ENCODE measurements around the gene RRN3.
"Not testable (repeated sequence)": the region's sequence is repeated elsewhere in the genome, so short reads cannot be mapped to it uniquely, and the experiment has no call there.

RRN3 gene

GRCh38 chr16:15099366-15099909 is 5.4 kb upstream of the RRN3 start:
- DNase-seq (ENCODE audit: low read depth), result not testable (repeated sequence)

GRCh38 chr16:15096583-15096972 is 2.5 kb upstream of the RRN3 start:
- not testable (repeated sequence) for DNase-seq (ENCODE audit: low read depth)

DNA sequence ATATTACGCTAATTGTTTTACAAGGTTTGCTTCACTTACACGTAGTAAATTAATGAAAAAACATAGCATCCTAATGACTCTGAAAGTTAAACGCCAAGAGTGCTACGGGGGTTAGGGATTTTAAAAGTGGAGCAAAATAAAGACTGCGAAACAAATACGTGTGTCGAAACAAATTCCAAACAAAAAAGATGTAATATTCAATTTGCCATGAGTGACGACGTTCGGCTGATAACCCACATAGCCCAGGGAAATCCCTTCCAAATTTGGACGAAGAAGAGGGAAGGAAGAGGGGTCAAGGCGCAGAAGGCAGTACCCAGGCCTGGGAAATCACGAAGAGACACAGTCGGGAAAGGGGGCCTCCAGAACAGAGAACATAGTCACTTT is 509 bp downstream of the RRN3 start:
- not testable (repeated sequence) for DNase-seq (ENCODE audit: low read depth)

DNA sequence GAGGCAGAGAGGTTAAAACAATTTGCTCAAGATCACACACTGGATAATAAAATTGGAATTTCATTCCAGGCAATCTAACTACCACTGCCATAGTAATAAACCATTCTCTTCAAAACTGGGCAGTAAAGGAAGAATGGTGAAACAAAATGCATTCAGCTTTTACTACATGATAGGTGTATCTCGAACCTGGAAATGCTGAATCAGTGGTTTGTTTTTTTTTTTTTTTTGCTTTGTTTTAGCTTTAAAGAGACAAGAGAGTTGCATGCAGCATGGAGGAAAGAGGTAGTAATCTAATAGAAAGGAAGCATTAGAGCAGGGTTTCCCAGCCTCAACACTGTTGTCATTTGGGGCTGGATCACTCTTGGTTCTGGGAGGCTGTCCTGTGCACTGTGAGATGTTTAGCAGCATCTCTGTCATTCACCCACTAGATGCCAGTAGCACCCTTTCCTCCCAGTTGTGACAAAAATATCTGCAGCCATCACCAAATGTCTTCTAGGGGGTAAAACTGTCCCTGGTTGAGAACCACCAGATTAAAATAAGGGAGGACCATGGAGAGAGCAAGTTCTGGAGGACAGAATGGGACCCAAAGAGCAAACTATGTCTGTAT is 3.3 kb downstream of the RRN3 start:
- not testable (repeated sequence) for DNase-seq (ENCODE audit: low read depth)

GRCh38 chr16:15082788-15083187 is 11.3 kb downstream of the RRN3 start:
- not testable (repeated sequence) for DNase-seq (ENCODE audit: low read depth)

DNA sequence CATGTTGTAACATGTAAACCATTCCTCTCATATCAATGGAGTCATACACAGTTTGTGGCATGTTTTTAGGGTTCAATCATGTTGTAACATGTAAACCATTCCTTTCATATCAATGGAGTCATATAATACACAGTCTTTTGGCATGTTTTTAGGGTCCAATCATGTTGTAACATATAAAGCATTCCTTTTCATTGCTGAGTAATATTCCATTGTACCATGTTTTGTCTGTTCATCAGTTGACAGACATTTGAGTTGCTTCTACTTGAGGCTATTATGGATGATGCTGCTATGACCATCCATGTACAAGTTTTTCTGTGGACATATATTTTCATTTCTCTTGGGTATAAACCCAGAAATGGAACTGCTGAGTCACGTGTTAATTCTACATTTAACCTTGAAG is 13.2 kb downstream of the RRN3 start:
- not testable (repeated sequence) for DNase-seq (ENCODE audit: low read depth)

DNA sequence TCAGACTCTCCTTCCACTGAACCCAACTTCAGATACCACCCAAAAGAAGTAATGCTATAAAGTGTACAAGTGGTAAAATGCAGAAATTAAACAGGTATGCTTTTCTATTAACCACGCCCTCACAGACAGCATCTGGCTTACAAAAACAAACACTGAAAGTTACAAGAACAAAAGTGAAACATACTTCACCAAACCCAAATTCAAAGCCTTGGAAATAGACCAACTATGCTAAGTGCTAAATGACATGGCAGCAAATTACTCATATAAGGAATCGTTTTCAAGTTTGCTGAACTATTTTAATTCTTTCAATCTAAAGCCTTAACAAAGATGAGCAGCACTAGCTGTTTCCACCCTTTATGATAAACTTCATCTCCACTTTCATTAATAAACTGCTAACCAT is 17.9 kb downstream of the RRN3 start:
- not testable (repeated sequence) for DNase-seq (ENCODE audit: low read depth)

DNA sequence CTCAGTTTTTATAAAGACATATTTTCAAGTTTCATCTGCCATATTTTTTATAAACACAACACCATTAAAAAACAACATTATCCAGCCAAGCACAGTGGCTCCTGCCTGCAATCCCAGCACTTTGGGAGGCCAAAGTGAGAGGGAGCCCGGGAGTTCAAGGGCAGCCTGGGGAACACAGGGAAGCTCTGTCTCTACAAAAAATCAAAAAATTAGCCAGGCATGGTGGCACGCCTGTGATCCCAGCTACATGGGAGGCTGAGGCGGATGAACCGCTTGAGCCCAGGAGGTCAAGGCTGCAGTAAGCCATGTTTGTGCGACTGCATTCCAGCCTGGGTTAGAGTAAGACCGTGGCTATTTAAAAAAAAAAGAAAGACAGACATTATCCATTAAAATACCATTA is 21.0 kb downstream of the RRN3 start:
- DNase-seq (ENCODE audit: low read depth), result no peak

- not testable (repeated sequence) for DNase-seq (ENCODE audit: low read depth)
These were observed 21.9 kb downstream of the RRN3 start for GRCh38 chr16:15071916-15072769.

- not testable (repeated sequence) for DNase-seq (ENCODE audit: low read depth)
These were observed 23.1 kb downstream of the RRN3 start for GRCh38 chr16:15071013-15071412.

GRCh38 chr16:15066690-15067089 is 27.4 kb downstream of the RRN3 start:
- DNase-seq (ENCODE audit: low read depth), result not testable (repeated sequence)

DNA sequence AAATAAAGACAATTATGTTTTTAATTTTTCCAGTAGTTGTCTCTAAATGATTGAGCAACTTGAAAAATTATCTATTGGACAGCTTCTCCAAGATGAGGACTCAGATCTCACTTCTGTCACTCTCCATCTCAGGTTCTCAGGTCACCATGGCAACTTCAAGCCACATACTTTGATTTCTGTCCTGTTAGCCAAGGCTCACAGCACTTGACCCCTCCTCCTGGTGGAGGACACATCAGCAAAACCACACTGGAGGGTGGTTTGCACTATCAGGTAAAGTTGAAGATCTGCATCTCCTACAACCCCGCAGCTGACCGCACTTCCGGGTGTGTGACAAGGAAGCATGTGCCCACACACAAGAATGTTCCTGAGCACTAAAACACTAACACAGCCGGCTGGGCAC is 28.1 kb downstream of the RRN3 start:
- not testable (repeated sequence) for DNase-seq (ENCODE audit: low read depth)

DNA sequence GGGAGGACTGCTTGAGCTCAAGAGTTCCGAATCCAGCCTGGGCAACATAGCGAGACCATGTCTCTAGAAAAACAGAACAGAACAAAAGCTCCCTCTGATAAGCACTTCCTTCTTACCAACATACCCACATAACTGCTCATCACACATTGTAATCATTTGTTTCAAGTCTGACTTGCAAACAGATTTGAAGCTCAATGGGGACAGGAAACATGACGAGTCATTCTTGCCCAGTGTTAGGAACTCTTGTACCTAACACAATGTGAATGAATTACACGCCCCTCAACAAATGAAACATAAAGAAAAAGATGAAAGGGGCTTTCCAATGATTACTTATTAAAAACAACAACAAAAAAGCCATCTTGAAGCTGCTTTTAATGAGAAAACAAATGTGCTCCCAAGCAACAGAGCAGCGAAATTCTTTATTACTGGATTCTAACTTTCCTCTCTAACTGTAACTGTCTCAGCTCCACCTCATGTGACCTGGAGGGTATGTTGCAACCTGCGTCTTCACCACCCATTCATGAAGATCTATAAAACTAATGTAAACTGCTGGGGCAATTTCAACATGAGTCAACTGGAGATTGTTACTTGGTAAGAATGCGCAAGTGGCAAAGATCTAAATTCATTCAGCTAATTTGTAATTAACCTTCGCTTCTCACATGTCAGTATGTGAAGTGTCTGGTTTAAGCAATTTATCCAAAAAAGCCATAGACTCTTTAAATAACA is 31.8 kb downstream of the RRN3 start:
- DNase-seq (ENCODE audit: low read depth), result not testable (repeated sequence)

DNA sequence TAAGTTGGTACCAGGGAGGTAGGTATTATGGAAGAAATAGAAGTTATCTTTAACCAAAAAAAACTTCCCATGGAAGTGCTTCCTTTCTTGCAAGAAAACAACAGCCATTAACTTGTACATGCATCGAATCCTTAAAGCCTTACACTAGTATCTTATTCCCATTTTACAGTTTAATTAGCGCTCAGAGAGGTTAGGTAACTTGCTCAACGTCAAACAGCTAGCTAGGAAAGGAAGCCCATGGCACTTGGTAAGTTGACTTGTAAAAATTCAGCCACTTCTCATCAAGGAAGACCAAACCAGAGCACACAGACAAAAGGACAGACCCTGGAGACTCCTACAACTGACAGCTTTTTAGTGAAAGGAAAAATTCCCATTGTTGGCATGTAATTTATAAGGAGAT is 34.7 kb downstream of the RRN3 start:
- no peak for DNase-seq (ENCODE audit: low read depth)

GRCh38 chr16:15057681-15058417 is 36.2 kb downstream of the RRN3 start:
- DNase-seq (ENCODE audit: low read depth), result no peak

DNA sequence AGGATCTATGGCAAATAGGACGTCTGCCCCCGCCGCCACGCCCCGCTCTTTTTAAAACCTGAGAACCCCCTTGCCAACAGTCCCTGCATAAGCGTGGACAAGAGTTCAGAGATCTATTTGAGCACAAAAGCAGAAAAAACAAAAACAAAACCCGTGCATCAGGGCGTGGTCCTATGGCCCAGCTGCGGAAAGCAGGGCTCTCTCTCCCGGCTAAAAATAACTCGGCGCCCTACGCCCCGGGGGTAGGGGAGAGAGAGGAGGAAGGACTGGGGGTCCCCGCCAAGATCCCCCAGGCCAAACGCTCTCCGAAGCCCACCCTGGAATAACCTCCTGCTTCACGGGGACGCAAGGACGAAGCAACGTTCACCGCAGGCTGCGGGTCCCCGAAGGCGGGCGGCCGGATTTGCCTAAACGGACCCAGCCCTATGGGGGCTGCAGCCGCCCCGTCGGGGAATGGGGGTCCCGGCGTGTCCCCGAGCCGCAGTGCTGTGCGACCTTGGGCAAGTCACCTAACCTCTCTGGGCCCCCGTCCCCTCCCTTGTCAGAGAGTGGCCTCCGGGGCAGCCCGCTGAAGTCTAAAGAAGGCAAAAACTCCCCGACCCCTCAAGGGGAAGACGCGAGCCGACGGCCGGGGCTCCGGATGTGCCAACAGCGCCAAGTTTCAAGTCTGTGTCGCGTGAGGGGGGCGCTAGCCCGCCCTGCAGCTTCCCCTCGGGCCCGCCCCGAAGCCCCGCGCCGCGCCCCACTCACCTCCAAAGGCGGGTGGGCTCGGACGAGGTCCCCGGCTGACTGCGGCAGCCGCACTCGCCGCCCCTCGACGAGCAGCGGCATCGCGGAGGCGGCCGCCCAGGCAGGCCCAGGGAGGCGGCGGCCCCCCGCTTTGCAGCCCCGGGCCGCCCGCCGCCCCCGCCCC is 38.7 kb downstream of the RRN3 start:
- no peak for DNase-seq (ENCODE audit: low read depth)

GRCh38 chr16:15054357-15055140 is 39.5 kb downstream of the RRN3 start:
- no peak for DNase-seq (ENCODE audit: low read depth)

GRCh38 chr16:15053904-15054303 is 40.2 kb downstream of the RRN3 start:
- DNase-seq (ENCODE audit: low read depth), result no peak

- no peak for DNase-seq (ENCODE audit: low read depth)
These were observed 41.2 kb downstream of the RRN3 start for GRCh38 chr16:15052747-15053476.
